HG03280 (cell line): ENCODE data around the gene KRT15.

Experiments used
- ATAC-seq: cut with Tn5 transposase; IDR thresholded peaks from one replicate; pipeline ENCODE4 v1.9.1; 2021; ENCODE audit warnings: mild to moderate bottlenecking, moderate library complexity; ENCODE audit not compliant: unreplicated experiment

The KRT15 gene

DNA sequence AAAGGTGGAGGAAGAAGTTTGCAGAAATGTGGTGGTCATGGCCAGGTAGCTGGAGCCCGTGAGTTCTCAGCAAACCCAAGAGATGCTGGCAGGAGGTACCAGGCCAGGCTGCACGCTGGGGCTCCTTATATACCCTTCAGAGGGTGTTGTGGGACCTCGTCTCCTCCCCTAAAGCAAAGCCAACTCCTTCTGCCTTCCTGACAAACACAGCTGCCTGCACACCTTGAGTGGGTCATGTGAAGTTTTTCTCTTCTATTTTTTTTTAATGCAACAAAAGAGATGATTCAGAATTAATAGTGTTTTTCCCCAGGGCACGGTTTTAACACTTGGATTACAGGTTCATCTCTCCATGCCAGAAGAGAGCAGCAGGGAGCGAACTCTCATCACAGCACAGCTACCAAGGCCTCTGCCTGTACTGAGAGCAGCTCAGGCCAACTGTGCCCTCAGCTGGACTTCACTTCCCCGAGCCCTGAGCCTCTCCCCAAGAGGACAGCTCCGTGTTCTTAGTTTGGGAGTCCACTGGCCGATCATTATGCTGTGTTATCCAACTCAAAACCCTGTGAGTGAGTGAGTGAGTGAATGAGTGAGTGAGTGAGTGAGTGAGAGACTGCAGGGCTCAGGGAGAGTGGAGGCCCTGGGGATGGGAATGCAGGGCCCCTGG is at the start of gene KRT15:
TSS of gene KRT15 (minus strand) at position 102 of the 661 bp plus-strand sequence. CDS start at position 39, 63 bp downstream.
- no peak for ATAC-seq

DNA sequence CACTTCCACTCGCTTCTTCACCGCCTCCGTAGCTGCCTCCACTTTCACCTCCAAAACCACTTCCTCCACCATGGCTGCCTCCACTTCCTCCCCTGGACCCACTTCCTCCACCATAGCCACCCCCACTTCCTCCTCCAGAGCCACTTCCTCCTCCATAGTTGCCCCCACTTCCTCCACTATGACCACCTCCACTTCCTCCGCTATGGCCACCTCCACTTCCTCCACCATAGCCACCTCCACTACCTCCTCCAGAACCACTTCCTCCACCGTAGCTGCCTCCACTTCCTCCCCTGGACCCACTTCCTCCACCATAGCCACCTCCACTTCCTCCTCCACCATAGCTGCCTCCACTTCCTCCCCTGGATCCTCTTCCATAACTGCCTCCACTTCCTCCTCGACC is 48.6 kb upstream of the KRT15 start:
- ATAC-seq, result no peak

DNA sequence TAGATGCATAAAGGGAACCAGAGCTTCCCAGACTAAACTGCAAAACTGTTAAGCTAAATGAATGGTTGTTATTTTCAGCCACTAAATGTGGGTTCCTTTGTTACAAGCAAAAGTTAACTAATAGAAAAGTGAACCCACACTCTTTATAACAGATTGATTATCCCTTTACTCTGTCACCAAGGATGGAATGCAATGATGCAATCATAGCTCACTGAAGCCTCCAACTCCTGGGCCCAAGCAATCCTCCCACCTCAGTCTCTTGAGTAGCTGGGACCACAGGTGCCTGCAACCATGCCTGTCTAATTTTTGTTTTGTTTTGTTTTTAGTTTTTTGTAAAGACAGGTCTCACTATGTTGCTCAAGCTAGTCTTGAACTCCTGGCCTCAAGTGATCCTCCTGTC is 46.6 kb upstream of the KRT15 start:
- ATAC-seq, result no peak

DNA sequence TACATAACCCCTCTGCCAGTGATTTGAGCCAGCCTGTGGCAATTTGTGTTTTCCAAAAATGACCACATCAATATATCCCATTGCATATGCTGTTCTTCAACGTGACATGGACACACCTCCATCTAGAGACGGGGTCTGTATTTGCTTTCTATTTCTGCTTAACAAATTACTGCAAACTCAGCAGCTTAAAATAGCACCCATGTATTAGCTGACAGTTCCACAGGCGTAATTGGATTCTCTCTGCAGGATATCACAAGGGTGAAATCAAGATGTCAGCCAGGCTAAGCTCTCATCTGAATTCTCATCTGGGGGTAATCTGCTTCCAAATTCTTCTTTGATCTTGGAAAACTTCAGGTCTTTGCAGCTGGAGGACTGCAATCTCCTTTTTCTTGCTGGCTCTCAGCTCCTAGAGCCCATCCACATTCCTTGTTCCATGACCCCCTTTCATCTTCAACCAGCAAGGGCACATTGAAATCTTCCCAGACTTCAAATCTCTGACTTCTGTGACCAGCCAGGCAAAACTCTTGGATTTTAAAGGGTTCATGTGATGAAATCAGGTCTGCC is 45.0 kb upstream of the KRT15 start:
- ATAC-seq, result no peak

DNA sequence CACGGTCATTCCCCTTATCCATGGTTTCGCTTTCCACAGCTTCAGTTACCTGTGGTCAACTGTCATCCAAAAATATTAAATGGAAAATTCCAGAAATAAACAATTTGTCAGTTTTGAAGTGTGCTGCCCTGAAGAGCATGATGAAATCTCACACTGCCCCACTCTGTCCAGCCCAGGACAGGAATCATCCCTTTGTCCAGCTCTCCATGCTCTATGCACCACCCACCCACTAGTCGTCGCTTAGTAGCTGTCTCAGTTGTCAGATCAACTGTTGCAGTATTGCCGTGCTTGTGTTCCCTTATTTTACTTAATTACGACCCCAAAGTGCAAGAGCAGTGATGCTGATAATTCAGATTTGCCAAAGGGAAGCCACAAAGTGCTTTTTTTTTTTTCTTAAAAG is 42.9 kb upstream of the KRT15 start:
- no peak for ATAC-seq

DNA sequence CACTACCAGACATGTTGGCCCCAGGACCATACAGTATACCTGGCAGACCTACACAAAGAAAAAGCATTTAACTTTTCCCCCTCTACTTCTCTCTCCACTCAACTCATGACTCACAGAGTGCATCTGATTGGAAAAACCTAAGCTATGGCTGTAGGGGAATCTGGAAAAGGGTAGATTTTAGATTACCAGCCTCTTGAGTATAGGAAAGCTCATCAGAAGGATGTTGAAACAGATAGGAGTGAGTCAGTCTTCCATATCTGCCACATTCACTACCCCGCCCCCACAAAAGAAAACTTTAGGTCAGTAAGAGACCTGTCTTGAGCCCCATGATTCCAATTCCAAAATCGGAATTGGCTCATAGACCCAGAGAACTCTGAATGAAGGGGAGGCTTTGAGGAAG is 40.9 kb upstream of the KRT15 start:
- no peak for ATAC-seq

DNA sequence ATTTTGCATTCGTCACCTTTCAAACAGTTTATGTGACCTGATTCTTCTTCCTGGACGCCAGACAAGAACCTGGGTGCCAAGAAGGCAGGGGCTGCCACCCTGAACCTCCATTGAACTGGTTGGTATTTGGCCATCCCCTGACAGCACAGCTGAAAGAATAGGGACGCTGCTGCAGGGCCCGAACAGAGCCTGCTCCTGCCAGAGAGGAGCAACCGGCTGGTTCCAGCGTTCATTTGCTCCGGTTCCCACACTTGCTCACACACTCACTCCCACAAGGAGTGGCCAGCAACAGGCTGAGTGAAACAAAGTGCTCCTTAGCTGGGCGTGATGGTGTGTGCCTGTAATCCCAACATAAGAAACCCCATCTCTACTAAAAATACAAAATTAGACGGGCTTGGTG is 38.2 kb upstream of the KRT15 start:
- no peak for ATAC-seq

DNA sequence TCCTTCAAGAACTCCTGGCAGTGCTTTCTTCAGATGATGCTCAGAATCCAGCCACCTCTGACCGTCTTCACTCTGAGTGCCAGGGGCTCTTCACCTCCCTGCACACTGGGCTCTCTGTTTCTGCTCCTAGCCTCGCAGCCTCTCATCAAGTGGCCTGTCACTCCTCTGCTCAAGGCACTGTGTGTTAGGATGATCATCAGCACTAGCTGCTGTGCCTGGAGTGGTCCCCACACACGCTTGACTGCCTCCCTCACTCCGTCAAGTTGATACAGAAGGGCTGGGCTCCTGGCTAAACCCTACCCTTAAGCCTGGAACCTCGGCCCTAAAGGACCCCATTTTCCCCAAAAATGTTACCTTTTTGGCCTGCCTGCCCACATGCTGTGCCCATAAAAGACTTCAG is 37.6 kb upstream of the KRT15 start:
- no peak for ATAC-seq

DNA sequence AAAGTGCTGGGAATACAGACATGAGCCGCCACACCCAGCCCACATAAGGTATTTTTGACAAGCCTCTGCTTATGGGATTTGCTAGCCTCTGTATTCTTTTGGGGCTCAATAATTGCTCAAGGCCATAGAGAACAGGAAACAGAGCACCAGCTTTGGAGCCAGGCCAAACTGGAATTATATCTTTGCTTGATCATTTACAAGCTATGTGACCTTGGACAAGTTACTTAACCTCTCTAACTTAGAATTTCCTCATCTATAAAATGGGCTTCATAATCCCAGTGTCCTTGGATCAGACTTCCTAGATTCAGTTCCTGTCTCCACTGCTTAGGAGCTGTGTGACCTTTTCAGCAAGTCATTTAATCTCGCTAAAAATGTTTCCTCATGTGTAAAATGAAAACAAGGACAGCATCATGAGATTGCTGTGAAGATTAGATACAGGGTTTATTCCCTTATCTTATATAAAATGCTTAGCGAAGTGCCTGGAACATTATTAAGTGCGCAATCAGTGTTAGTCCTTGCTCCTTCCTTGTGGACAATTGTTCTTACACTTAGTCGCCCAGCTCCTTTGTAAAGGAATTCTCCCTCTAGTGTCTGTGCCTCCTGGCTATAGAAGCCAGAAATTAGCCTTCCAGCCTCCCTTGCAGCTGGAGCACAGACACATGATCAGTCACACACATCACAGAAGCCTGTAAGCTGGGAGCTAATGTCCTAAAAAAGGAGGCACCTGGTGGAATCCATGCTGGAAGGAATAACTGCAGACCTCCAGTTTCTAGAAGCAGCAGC is 36.6 kb upstream of the KRT15 start:
- ATAC-seq, result no peak

DNA sequence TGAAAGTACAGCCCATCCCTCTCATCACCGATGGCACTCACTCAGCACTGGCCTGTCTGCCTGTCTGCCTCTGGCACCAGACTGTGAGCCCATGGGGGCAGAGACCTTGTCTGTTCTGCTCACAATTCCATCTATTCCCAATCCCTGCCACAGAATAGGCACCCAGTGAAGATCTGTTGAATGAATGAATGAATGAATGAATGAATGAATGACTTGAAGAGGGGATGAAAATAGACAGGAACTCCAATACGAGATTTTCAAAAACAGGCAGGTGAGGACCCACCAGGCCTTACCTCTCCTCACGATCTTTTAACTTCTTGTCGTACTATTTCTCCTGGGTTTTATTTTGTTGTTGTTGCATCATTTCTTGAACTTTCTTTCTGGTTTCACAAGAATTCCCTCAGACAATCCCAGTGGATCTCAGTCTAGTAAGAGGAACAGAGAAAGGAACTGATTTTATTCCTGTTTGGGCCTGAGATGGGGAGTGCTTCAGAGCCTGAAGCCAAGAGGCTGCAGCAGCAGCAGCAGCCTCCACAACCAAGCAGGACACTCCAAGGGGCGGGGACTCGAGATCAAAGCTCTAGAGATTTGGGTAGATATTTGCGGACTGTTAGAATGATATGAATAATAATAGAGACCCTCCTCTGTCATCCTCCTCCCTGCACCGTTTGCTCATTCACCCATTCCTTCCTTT is 35.4 kb upstream of the KRT15 start:
- ATAC-seq, result no peak

DNA sequence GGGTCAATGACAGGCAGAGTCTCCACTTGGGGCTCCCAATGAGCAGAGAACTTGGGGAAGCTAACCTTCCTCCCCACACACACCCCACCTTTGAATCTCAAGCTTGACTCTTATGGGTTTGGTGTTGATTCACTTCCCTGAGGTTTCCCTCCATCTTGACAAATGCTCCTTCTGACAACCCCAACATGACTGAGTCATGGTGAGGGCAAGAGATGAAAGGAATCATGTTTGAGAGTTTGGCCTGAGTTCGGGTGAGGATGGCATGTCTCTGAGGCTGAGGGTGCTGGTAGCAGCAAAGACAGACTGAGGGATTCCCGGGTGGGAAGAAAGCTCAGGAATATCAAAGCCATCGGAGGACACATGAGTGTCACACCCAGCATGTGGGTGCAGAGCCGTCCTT is 34.5 kb upstream of the KRT15 start:
- ATAC-seq, result no peak

DNA sequence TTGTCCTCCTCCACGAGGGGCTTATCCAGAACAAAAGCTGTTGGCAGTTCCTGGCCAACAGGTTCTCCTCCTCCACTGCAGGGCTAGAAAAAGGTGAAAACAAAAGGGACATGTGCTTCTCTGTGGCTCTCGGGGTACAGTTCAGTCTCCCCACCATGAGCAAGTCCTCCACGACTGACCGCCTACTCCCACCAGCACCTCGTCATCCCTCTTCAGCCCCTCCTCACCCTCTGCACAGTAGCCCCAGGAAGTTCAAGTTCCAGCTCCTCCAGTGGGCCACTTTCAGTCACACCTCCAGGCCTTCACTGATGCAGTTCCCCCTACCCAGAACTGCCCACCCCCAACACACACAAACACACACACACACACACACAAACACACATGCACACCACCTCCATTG is 33.8 kb upstream of the KRT15 start:
- no peak for ATAC-seq

DNA sequence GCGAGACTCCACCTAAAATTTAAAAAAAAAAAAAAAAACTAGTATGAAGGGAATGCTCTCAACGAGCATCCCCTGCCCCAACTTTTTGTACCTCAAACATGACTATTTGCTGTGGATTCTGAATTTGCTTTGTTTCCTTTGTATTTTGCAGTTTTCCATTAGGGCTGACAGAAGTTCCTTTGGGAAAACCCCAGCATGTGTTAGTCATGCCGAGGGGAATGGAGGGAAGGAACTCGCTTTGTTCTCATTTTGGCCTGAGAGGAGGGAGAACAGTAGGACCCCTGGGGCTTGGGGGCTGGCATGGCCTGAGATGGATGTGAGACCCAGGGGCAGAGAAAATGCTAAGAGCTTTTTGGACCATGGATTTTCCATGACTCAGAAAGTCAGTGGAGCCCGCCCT is 32.7 kb upstream of the KRT15 start:
- ATAC-seq, result no peak

DNA sequence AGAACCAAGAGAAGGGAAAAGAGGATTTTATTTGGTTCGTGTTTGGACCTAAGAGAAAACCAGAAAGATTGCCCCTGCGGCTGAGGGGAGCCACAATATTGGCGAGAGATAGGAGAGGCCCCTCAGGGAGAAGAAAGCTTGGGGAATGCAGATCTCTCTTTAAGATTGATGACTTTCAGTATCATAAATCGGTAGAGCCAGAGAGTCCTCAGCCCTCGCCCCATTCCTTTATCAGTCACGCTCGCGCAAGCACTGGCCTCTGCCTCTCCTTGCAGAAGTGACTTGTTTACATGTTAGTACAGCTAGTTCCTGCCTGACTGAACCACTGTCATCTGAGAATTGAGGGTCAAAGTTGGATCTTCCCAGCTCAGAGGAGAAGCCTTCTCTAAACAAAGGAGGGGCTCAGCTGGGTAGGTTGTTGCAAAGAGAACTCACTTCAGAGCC is 30.9 kb upstream of the KRT15 start:
- no peak for ATAC-seq

DNA sequence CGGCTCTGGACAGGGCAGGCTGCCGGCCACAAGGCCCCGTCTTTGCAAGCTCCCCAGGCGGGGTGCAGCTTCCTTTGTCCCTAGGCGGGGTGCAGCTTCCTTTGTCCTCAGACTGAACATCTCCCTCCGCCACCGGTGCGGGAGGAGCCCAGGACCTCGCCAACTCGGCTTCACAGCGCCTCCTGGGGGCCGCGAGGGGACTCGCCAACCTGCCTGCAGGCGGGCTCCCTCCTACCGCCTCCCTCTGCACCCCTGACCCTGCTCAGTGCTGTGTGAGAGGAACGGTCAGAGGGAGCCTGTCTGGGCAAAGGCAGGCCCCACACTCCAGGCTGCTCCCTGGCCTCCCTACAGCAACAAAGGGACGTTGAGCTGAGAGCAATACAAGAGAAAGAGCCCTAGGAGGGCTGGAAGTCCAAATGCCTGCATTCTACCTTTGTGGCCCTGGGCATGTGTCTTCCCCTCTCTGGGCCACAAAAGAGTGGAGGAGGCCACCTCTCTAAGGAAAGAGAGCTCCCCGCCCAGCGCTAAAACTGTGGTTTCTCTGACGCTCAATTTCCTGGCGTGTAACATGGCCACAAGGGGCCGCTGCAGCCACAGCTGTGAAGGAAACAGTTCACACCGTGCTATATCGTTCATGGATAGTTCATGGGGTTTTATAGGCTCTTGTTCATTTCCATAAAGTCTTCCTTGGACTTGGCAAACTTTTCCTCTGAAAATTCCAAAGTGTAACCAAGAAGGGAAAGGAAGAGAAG is 30.3 kb upstream of the KRT15 start:
- ATAC-seq, result no peak

DNA sequence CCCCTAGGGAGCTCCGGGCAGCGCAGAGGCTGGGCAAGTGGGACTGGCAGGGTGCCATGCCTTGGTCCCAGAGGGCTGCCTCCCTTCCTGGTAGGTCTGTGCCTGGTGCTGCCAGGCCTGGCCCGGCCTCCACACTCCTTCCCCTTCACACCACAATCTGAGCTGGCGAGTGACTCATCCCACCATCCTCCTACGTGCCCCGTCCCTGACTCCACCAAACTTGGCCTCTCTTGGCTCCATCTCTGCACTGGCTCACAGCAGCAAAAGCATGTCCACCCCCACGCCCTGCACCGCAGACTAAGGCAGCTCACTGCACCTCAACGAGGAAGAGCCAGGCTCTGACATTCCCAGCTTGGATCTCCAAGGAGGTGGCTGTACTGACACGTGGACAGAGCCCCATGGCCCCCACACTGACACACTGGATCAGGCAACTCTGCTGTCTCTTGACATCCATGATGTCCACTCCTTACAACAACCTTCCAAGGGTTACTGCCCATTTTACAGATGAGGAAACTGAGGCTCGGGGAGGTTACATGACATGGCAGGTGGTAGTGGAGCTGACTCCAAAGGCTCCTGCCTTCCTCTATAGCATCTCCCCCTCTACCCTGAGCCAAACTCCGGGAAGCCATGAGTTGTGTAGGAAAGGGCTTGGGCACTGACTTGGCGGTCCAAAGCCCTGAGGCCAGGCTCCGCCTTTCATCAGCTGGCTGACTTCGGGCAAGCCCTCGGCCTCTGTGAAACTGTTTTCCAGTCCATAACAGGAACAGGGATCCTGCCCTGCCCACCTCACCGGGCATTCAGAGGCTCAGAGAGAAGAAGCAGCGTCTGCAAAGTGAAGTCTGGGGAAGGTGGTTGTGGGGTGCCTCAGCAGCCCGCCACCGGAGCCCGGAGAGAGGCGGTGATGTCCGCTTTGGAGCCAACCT is 29.5 kb upstream of the KRT15 start:
- no peak for ATAC-seq

DNA sequence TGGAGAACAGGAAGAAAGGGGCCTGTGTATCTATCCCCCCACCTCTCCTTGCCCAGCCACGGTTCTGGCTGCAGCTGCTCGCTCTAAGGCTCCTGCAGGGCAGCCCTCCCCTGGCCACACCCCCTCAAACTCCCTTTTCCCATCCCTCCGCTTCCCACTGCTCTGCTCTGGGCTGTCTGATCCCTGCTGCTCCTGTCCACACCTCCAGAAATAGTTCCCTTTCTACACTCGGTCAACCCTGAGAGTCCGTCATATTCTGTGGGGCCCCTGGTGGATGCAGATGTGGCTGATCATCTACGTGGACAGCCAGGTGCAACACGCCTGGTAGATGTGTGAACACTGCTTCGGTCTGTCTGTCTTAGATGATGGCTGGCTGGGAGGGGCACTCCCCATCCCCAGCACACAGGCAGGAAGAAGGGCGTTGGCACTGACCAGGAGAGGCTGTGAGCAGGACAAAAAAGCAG is 28.7 kb upstream of the KRT15 start:
- ATAC-seq, result no peak

DNA sequence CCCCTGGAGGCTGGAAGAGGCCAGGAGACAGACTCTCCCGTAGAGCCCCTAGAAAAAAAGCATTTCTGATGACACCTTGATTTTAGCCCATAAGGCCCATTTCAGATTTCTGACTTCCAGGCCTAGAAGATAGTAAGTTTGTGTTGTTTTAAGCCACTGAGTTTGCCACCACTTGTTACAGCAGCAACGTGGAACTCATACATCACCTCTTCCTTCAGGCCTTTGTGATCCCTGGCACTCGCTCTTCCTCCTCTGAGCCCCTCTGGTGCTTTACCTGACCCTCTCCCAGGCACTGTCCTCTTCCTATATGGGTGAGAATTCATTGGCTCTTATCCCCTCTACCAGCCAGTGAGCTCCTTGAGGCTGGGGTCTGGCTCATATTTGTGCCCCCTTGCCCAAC is 28.1 kb upstream of the KRT15 start:
- no peak for ATAC-seq

DNA sequence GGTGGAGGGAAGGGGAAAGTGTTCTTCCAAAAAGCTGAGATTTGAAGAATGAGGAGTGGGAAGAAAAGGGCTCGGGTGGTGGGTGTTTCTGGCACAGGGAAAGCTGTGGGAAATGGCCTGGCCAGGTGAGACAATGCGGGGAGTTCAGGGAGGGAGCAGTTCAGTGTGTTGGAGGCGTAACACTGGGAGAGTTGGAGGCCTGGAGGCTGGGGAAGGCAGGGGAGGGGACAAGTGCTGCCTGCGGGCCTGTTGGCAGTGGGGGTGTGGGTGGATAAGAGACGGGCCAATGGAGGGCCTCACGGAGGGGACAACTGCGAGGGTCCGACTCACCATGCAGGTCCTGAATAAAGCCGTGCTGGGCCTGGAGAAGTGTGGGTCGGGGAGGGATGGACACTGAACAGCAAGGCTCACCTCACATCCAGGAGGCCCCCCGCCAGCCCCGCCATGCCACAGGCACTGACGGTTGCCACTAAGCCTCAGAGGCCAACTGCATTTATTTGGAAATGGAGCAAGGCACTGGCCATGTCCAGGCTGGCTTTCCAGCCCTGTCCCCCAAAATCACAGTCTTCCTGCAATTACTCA is 27.2 kb upstream of the KRT15 start:
- ATAC-seq, result no peak
